Heart left ventricle (tissue), 16 donors: Measurements from ENCODE around the gene GRIN2C. TPM values are rescaled to one million over a fixed set of nuclear protein-coding genes. Genes with fewer than 3 reads are reported as not detected.

Experiments
- ATAC-seq, 4 donors: fragments of 200-7000 bp; cut with Tn5 transposase; one replicate each; pipeline ENCODE4 v1.9.1; 2020 to 2022; ENCODE audit warnings: moderate library complexity in 4 of 4, mild to moderate bottlenecking in 3 of 4, moderate number of reproducible peaks in 1 of 4
- DNase-seq, 5 donors: peaks; one replicate each; pipeline ENCODE4 v3.0.0-alpha.2; 2020
- H3K27ac ChIP-seq, 12 donors: fragments of 200-600 bp; sonication (generic) in 4 of 12; one replicate each; pipeline versions ENCODE4 v1.5.0 to v1.8.0; 2016 to 2022; ENCODE audit warnings: mild to moderate bottlenecking in 2 of 12
- H3K27me3 ChIP-seq, 9 donors: fragments of 200-600 bp; sonication (generic) in 2 of 9; one replicate each; pipeline versions ENCODE4 v1.5.1 to v1.8.0; 2016 to 2022; ENCODE audit warnings: mild to moderate bottlenecking in 3 of 9
- H3K36me3 ChIP-seq, 9 donors: fragments of 200-600 bp; sonication (generic) in 2 of 9; one replicate each; pipeline versions ENCODE4 v1.5.0 to v1.8.0; 2018 to 2022; ENCODE audit warnings: mild to moderate bottlenecking in 2 of 9
- H3K4me1 ChIP-seq, 12 donors: fragments of 200-600 bp; sonication (generic) in 4 of 12; one replicate each; pipeline versions ENCODE4 v1.5.0 to v1.8.0; 2016 to 2022; ENCODE audit warnings: mild to moderate bottlenecking in 3 of 12
- H3K4me3 ChIP-seq, 12 donors: fragments of 200-600 bp; sonication (generic) in 4 of 12; one replicate each; pipeline versions ENCODE4 v1.5.0 to v1.8.0; 2017 to 2022; ENCODE audit warnings: mild to moderate bottlenecking in 9 of 12, moderate library complexity in 4 of 12
- H3K9me3 ChIP-seq, 12 donors: fragments of 200-600 bp; sonication (generic) in 4 of 12; one replicate each; pipeline versions ENCODE4 v1.5.0 to v1.8.0; 2016 to 2022; ENCODE audit warnings: mild to moderate bottlenecking in 1 of 12
- CTCF ChIP-seq, 12 donors: fragments of 200-600 bp; sonication (generic) in 4 of 12; IDR thresholded peaks; one replicate each; pipeline versions ENCODE4 v1.5.0 to v1.8.0; 2018 to 2022; ENCODE audit warnings: antibody characterized with exemption in 12 of 12, mild to moderate bottlenecking in 5 of 12
- POLR2A ChIP-seq, 2 donors: fragments of 450-650 bp; IDR thresholded peaks; one replicate each; pipeline ENCODE4 v1.6.1; 2017; ENCODE audit warnings: antibody characterized with exemption in 2 of 2, mild to moderate bottlenecking in 2 of 2, moderate library complexity in 2 of 2
- WGBS, 4 donors: extraction: QIAGEN DNeasy Blood & Tissue Kit in 2 of 4; methylation state at CpG; one replicate each; pipeline versions ENCODE4 v1.1.5 to v1.1.7; 2013 to 2018; 5-methylcytosine and 5-hydroxymethylcytosine counted together
- intact Hi-C, 10 donors: fragments of 100-400 bp; cut with DNase I; formaldehyde crosslinking; loops; one replicate each; pipeline versions ENCODE4 v1.11.1 to v1.14.2; 2022
- polyA plus RNA-seq, 2 donors: library from polyadenylated mRNA; stranded (reverse); fragments of 200-250 nt; gene quantifications; one replicate each; pipeline ENCODE4 v1.2.3, GENCODE V29; 2013
- total RNA-seq, 9 donors: library from RNA; depleted of rRNA in 2 of 9; stranded (reverse); fragments of >200 nt in 2 of 9; fragmentation: NEBNext Ultra II Directional in 3 of 9; extraction: Animal tissue kit (Norgen Biotek cat#: 25700) in 3 of 9; gene quantifications; one replicate each; pipeline versions ENCODE4 v1.1.0 to v1.2.4, GENCODE V29; 2016 to 2023
- donor health status: ischemic (EF 13 %, LVEDD 7.1; RV severe dilation, severe dysfunction).
- donor health status: healthy with polysubstance abuse.
- donor health status: DM: no; HTN: yes; CAD: no.
- donor health status: DM: no; HTN: no; CAD: no.
- donor health status: ischemic (EF 25% LVEDD 6.9; RV normal size, moderate dysfunction).
- donor health status: ischemic (EF 25% LVEDD 5.7; RV mildly dilated, moderate dysfunction).
- donor health status: healthy.
- donor health status: DM: yes; HTN: yes; CAD: no.
- donor health status: ischemic (EF 35%, LVEDD 5.7; RV mildly dilated, moderate dysfunction).
- donor health status: nonischemic (EF 11% LVEDD 7.7; RV severe dilation, severe dysfunction).
- donor health status: DM: yes; HTN: yes; CAD: no.
- donor health status: PGD.
- donor health status: ischemic (EF 29% LVEDD 5.4; RV normal size, mild dysfunction).
- donor health status: nonischemic (EF 23%, LVEDD 6.1; RV moderate dilation, normal function).

The GRIN2C gene
- total and polyA plus RNA-seq, 11 donors, result 0.09 to 3.1 (median 0.40) TPM

DNA sequence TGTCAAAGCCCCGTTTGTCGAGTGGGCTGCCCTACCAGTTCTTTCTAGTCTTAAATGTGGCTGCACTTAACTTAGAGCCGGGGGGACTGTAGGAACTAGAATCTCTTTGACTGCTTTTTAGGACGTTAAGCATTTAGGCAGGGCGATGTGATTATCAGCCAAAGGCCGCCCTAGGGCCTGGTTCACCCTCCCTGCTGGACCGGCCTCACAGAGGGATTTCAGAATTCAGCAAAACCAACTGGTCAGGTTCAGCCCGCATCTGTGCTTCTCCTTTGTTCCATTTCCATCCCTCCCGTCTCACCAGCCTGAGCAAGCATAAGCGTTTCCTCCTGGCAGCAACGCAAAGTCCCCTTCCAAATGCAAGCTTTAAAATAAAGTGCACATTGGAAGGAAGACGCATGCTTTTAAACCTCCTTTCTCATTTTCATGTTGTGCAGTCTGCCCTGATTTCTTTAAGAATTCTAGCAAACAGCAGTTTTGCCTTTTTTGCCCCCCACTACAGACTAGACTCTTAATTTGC is 67.0 kb downstream of the GRIN2C start:
- H3K27ac ChIP-seq, result no peak overlapping the region
- H3K27me3 ChIP-seq, result no peaks in the 10 kb centered on the region
- intact Hi-C loops, result loop anchor here in 5 of 10 donors (2.0 to 10.0 kb wide), 3 partner anchors 162 to 166 kb away; no protein-coding TSS in a partner anchor
- 93 to 98% (median 96%) methylated on average over 11 to 12 of the region's 12 CpGs for WGBS, 4 donors
- no peaks in the 10 kb centered on the region for H3K9me3 ChIP-seq
- DNase-seq, result no peak
- peaks cover 0 to 78% (median 50%) of the 10 kb centered on the region in 9 donors for H3K36me3 ChIP-seq
- no peak overlapping the region for H3K4me3 ChIP-seq
- TF ChIP-seq CTCF (IDR thresholded peaks at IDR 0.05) (no peak), POLR2A (IDR thresholded peaks at IDR 0.05) (no peak)
- peaks cover 0 to 23% (median 0%) of the 10 kb centered on the region in 12 donors for H3K4me1 ChIP-seq
- ATAC-seq, result no peak

Other genes starting within 250 kb of the GRIN2C start
- gene CD300E, start 236.1 kb downstream of the GRIN2C start, total RNA-seq, result 1 to 10 TPM in 3 of 9 donors, under 1 TPM in 5, not detected in 1; 0.19 to 8.6 (median 0.46) TPM
- gene CD300E, start 236.1 kb downstream of the GRIN2C start, polyA plus RNA-seq, result 1 to 10 TPM in 1 of 2 donors, under 1 TPM in 1; 0.30 to 1.1 TPM
- 1 to 10 TPM in 2 of 9 donors, under 1 TPM in 5, not detected in 2; 0.20 to 7.0 (median 0.42) TPM for gene CD300LF, start 147.0 kb downstream of the GRIN2C start, total RNA-seq
- gene CD300LF, start 147.0 kb downstream of the GRIN2C start, polyA plus RNA-seq, result under 1 TPM; 0.15 to 0.61 TPM
- 1 to 10 TPM in 8 of 9 donors, under 1 TPM in 1; 0.76 to 3.6 (median 1.7) TPM for gene RAB37, start 122.6 kb downstream of the GRIN2C start, total RNA-seq
- 1 to 10 TPM in 1 of 2 donors, under 1 TPM in 1; 0.83 to 2.0 TPM for gene RAB37, start 122.6 kb downstream of the GRIN2C start, polyA plus RNA-seq
- 10 to 100 TPM; 11.6 to 42.2 (median 19.2) TPM for gene NHERF1, start 111.3 kb downstream of the GRIN2C start, total RNA-seq
- gene NHERF1, start 111.3 kb downstream of the GRIN2C start, polyA plus RNA-seq, result 10 to 100 TPM in 1 of 2 donors, 1 to 10 TPM in 1; 7.5 to 37.7 TPM
- gene NAT9, start 83.5 kb downstream of the GRIN2C start, total RNA-seq, result 10 to 100 TPM in 7 of 9 donors, 1 to 10 TPM in 2; 7.9 to 22.9 (median 17.1) TPM
- gene NAT9, start 83.5 kb downstream of the GRIN2C start, polyA plus RNA-seq, result 10 to 100 TPM; 18.2 to 36.6 TPM
- 1 to 10 TPM; 2.5 to 8.7 (median 4.7) TPM for gene FDXR, start 13.1 kb upstream of the GRIN2C start, total RNA-seq
- 1 to 10 TPM; 3.7 to 5.5 TPM for gene FDXR, start 13.1 kb upstream of the GRIN2C start, polyA plus RNA-seq
- not detected for gene FADS6, start 33.7 kb upstream of the GRIN2C start, total RNA-seq
- gene FADS6, start 33.7 kb upstream of the GRIN2C start, polyA plus RNA-seq, result not detected
- gene USH1G, start 63.4 kb upstream of the GRIN2C start, total RNA-seq, result not detected
- not detected for gene USH1G, start 63.4 kb upstream of the GRIN2C start, polyA plus RNA-seq
- gene OTOP2, start 64.4 kb upstream of the GRIN2C start, total RNA-seq, result not detected
- gene OTOP2, start 64.4 kb upstream of the GRIN2C start, polyA plus RNA-seq, result not detected
- gene OTOP3, start 76.0 kb upstream of the GRIN2C start, total RNA-seq, result not detected
- not detected for gene OTOP3, start 76.0 kb upstream of the GRIN2C start, polyA plus RNA-seq
- 10 to 100 TPM in 4 of 9 donors, 1 to 10 TPM in 5; 5.7 to 15.7 (median 9.8) TPM for gene HID1, start 112.9 kb upstream of the GRIN2C start, total RNA-seq
- gene HID1, start 112.9 kb upstream of the GRIN2C start, polyA plus RNA-seq, result 10 to 100 TPM in 1 of 2 donors, 1 to 10 TPM in 1; 6.7 to 10.7 TPM
- 10 to 100 TPM; 13.0 to 56.4 (median 18.1) TPM for gene CDR2L, start 127.7 kb upstream of the GRIN2C start, total RNA-seq
- 10 to 100 TPM; 13.6 to 19.1 TPM for gene CDR2L, start 127.7 kb upstream of the GRIN2C start, polyA plus RNA-seq
- 10 to 100 TPM; 41.0 to 89.4 (median 55.8) TPM for gene MRPL58, start 152.8 kb upstream of the GRIN2C start, total RNA-seq
- 10 to 100 TPM; 82.0 to 93.8 TPM for gene MRPL58, start 152.8 kb upstream of the GRIN2C start, polyA plus RNA-seq
- gene ATP5PD, start 187.1 kb upstream of the GRIN2C start, total RNA-seq, result 1,000 to 10,000 TPM in 1 of 9 donors, 100 to 1,000 TPM in 8; 597 to 1,208 (median 875) TPM
- gene ATP5PD, start 187.1 kb upstream of the GRIN2C start, polyA plus RNA-seq, result 1,000 to 10,000 TPM in 1 of 2 donors, 100 to 1,000 TPM in 1; 725 to 2,623 TPM
- 10 to 100 TPM; 19.8 to 37.7 (median 31.5) TPM for gene KCTD2, start 187.3 kb upstream of the GRIN2C start, total RNA-seq
- 10 to 100 TPM; 15.7 to 38.7 TPM for gene KCTD2, start 187.3 kb upstream of the GRIN2C start, polyA plus RNA-seq
- 10 to 100 TPM in 6 of 9 donors, 1 to 10 TPM in 3; 4.8 to 23.3 (median 11.1) TPM for gene SLC16A5, start 228.1 kb upstream of the GRIN2C start, total RNA-seq
- gene SLC16A5, start 228.1 kb upstream of the GRIN2C start, polyA plus RNA-seq, result 1 to 10 TPM; 4.3 to 7.8 TPM